Hypothalamus (tissue), 51 donors: ENCODE results near the gene PLCL2.

Source experiments
- DNase-seq, 51 donors: peaks; one replicate each; lab custom pipeline; 2025; lab: John Stamatoyannopoulos, UW

Gene PLCL2

GRCh38 chr3:16884748-16885592 is at the start of gene PLCL2:
Gene PLCL2, plus strand, starts transcription at chr3:16884955. Its CDS starts 85 bp downstream, at chr3:16885040.
- DNase-seq: peak in 22 of 51 donors; percentile 17 to 73 (median 36)

GRCh38 chr3:16836505-16837237 is 48.1 kb upstream of the PLCL2 start:
- DNase-seq: no peak

DNA sequence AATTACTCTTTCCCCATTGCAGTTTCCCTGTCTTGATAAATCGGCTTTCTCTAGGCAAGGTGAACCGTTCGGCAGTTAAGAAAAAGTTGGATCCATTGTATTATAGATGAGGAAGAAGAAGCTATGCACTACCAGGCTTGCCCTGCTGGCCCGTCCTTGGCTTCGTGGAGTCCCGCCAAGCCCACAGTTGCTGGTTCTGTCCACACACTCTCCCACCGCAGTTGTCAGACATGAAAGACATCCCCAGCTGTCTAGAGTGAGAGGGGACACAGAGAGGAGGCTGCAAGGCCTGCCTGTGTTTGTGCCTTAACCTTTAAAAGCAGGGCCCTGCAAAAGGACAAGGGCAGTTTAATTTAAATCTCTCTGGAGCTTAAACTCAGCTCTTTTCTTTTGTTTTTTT is 47.2 kb upstream of the PLCL2 start:
- DNase-seq: peak in 2 of 51 donors; percentile 6

DNA sequence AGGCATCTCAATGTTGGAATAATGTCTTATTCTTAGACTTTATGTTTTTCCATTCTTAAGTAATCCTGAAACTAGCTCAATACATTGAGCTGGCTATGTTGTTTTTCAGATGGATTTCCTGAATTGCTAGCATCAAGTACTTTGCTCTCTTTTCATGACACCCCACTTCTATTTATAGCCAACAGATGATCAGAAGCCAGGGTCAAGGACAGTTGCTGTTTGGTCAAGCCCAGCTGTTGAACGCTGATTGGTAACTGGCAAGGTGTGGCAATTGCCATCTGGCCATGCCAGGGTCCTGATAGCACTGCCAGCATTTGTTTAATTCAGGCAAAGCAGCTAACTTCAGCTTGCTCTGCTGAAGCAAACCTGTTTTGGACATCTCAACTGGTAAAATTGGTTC is 46.2 kb upstream of the PLCL2 start:
- DNase-seq: no peak

GRCh38 chr3:16839271-16840100 is 45.3 kb upstream of the PLCL2 start:
- no peak for DNase-seq

DNA sequence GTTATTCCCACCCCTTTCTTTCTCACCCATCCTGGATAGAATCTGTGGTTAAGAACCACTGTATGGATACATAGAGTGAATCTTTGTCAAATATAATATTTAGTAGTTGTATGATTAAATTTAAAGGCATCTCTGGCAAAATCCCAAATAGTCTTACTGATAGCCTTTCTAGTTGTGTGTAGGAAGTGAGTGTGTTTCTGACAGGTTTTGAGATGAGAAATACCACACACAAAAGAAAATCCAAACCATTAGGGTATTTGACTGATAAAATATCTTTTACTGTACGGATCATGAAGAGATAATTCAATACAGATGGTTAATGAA is 44.7 kb upstream of the PLCL2 start:
- no peak for DNase-seq

DNA sequence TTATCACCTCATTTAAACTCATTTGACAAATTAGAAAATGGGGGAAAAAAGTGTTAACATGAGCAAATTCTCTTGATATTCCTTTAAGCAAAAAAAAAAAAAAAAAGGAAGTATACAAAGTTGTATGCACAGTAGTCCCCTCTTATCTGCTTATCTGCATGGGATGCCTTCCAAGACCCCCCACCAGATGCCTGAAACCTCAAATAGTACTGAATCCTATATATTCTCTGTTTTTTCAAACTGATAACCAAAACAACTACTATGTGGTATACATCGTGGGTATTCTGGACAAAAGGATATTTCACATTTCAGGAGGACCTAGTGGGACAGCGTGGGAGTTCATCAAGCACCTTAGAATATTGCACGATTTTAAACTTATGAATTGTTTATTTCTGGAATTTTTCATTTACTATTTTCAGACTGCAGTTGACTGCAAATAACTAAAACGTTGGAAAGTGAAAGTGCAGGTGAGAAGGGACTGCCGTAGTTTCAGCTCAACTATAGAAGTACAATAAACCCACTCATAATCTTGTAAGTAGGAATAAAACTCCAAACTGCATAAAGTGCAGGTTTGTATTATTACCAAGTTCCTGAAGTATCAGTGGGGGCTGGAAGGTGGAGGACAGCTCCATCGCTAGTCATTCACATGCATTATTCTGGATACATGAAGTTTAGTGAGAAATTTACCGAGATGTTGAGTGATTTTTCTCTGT is 43.6 kb upstream of the PLCL2 start:
- DNase-seq: no peak

DNA sequence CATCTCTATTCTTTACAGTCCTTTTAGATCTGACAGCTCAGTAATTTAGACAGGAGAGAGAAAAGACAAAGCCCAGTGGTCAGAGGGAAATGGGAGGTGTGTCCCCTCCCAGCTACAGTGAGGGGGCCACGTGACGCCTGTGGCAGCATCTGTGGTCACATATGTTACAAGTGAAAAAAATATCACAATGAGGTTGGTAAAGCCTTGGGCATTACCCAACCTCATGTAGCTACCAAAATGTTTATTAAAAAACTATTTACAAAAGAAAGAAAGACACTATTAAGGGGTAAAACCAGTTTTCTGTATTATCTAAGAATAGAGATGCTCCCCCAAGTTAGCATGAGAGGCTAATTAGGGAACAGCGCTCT is 42.9 kb upstream of the PLCL2 start:
- DNase-seq: peak in 4 of 51 donors; percentile 3 to 9 (median 6)

DNA sequence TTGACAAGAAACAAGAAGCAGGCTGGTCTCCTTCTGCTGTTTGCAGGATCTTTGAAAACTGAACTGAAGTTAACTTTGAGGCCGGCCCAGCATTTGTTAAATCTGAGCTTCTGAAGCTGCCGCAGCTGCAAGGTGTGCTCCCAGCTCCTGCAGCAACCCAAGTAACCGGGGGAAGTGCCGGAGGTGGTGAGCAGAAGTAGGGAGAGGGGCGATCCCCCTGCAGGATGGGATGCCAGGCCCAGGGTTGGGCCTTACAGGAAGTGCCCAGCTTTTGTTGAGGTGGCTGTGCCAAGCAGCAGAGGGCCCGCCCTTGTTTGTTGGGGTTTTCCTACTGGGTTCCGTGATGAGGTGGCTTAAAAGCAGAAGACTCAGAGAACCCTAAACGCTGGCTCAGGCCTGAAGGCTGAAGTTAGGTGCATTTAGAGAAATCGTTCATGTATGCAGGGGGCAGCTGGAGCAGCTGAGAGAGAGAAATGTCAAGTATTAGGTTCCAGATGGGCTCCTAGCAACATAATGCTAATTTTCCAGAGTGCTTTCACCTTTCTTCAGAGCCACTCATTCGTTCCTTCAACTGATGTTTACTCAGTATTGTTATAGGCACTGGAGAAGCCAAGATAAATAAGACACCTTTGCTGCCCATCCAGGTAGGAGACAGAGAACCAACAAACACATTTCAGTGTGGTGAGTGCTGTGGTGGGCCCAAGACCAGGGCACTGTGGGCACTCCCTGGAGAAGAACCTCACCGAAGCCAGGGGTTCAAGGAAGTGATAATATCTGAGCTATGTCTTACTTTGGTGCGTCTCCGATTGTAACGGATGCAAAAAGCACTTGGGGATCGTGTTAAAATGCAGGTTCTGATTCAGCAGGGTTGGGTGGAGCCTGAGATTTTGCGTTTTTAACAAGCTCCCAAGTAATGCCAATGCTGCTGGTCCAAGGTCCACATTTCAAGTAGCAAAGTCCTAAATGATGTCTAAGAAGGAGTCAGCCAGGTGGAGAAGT is 42.2 kb upstream of the PLCL2 start:
- peak in 4 of 51 donors; percentile 9 to 27 (median 16) for DNase-seq

- no peak for DNase-seq
Measured at GRCh38 chr3:16844222-16844621, 40.5 kb upstream of the PLCL2 start.

DNA sequence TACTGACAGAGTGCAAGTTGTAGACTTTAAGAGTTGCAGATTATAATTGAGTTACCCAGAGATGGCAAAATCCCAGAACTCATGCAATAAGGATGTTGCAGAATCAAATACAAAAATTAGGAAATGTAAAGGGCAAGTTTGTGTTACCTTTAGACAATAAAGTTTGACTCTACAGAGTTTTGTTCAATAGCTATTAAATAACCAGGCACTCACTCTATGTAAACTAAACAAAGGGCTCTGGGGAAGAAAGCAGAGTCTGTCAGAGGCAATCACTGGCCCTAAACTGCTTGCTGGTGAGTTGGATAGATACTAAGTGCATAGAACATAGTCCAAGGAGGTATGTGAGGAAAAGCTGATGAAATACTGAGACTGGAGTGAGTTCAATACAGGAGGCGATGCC is 40.0 kb upstream of the PLCL2 start:
- DNase-seq: no peak

DNA sequence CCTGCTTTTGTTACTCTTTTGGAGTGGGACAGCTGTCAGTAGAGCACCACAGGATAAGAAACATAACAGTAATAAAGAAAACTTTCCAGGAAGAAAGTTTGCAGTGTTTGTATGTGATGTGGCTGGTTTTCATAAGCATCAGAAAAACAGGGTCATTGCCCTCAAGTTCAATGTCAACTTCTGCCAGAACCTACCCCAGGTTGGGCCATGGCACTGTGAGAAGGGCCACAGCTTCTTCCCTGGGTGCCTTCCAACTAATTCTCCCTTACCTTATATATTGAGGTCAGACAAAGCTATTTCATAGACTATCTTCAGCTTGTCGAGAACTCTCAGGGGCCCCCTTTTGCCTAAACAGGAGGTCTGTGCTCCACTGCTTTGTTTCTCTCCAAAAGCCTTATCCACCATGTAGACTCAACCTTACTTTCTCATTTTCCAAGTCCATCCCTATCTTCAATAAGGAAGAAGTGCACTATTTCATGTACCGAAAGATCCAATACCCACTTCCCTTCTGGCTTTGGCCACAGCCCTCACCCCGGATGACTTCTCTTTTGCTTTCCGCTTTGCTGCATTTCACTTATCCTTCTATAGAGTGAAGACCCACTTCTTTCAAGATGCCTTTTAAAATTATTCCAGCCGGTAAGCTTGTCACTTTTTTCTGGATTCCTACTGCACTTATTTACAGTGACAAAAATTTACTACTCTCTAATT is 38.2 kb upstream of the PLCL2 start:
- no peak for DNase-seq

- DNase-seq: no peak
Measured at GRCh38 chr3:16848007-16848406, 36.7 kb upstream of the PLCL2 start.

DNA sequence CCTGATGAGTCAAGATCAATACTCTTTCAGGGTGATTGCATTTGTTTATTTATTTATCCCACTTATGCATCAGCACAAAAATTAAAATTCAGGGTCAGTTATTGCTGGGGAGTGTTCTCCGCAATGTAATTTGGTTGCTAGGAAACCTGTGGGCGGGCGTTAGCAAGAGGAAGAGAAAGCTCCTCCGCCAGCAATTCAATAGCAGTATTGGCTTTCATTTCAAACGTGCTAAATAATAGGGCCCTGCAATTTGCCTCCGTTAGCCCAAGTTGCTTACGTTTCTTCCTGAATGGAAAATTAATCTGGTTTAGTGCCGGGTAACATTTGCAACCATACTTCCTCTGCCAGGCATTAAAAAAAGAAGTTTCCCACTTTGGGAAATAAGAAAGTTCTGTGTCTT is 35.5 kb upstream of the PLCL2 start:
- DNase-seq: peak in 21 of 51 donors; percentile 2 to 56 (median 25)

DNA sequence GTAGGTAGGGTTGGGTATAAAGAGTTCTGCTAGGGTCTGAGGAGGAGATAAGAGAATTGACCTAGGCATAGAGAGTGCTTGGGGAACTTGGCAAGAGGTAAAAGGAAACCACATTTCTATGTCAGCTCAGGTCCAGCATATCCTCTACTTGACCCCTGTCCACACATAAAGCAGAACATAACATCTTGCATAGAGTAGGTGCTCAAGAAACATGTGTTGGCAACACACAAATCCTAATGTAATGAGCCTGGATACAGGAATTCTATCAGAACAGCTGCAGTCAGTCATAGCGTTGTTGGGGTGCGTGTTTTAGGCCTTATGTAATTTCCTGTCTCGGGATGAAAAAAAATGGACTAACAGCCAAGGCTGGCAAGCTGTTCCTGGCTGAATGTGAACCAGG is 35.0 kb upstream of the PLCL2 start:
- DNase-seq: no peak

GRCh38 chr3:16855497-16855896 is 29.3 kb upstream of the PLCL2 start:
- DNase-seq: no peak

GRCh38 chr3:16860234-16860633 is 24.5 kb upstream of the PLCL2 start:
- no peak for DNase-seq

DNA sequence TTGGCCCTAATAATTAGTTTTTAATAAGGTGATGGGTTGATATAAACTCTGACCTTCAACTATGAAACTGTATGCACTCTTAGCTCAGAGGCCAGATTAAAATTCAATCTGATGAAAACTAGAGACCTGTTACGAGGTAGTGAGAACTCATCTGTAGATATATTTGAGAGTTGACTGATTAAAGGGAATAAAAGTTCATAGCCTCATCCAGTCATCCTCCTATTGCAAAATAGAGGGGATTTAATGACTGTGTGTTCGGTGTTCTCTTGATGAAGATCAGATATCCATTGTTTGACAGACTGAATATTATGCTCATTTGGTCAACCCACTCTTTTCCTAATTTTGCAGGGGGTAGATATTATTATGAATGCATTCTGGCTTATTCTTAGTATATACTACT is 23.3 kb upstream of the PLCL2 start:
- no peak for DNase-seq
